NB4 (cell line): ENCODE results near the gene CLASP1.

Experiments
- POLR2A ChIP-seq: IDR thresholded peaks from 2 replicates; pipeline ENCODE4 v1.6.1; 2011; ENCODE audit warnings: mild to moderate bottlenecking; ENCODE audit not compliant: insufficient read length; ENCODE audit errors: extremely low read depth
- TF ChIP-seq, protein P1 (sequence below): IDR thresholded peaks from one replicate; pipeline ENCODE4 v1.5.1; 2012; ENCODE audit warnings: low read depth, low read length
- TF ChIP-seq, protein P2 (sequence below): IDR thresholded peaks from 2 replicates; pipeline ENCODE4 v1.6.1; 2011; ENCODE audit warnings: low read depth, low read length

DNA sequence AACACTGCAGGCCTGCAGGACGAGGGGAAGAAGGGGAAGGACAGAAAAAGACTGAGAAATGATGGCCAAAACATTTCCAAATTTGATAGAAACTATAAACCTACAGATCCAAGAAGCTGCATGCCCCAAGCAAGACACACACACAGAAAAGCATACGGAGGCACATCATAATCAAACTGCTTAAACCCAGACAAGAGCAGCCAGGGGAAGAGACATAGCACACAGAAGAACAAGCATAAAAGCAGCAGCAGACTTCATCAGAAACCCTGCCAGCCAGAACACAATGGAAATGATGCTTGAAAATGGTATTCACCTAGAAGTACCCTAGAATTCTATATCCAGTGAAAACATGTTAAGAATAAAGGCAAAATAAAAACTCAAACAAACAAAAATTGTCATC lies 175.8 kb downstream of the CLASP1 start:
- TF ChIP-seq, protein P1, sequence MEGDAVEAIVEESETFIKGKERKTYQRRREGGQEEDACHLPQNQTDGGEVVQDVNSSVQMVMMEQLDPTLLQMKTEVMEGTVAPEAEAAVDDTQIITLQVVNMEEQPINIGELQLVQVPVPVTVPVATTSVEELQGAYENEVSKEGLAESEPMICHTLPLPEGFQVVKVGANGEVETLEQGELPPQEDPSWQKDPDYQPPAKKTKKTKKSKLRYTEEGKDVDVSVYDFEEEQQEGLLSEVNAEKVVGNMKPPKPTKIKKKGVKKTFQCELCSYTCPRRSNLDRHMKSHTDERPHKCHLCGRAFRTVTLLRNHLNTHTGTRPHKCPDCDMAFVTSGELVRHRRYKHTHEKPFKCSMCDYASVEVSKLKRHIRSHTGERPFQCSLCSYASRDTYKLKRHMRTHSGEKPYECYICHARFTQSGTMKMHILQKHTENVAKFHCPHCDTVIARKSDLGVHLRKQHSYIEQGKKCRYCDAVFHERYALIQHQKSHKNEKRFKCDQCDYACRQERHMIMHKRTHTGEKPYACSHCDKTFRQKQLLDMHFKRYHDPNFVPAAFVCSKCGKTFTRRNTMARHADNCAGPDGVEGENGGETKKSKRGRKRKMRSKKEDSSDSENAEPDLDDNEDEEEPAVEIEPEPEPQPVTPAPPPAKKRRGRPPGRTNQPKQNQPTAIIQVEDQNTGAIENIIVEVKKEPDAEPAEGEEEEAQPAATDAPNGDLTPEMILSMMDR, result no peak
- TF ChIP-seq, protein P2, sequence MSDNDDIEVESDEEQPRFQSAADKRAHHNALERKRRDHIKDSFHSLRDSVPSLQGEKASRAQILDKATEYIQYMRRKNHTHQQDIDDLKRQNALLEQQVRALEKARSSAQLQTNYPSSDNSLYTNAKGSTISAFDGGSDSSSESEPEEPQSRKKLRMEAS, result no peak
- TF ChIP-seq POLR2A, result no peak
